GM18520 (cell line): ENCODE results near the gene SIK3.
"Not testable (repeated sequence)": the region's sequence is repeated elsewhere in the genome, so short reads cannot be mapped to it uniquely, and the experiment has no call there.

ENCODE experiments used
- ATAC-seq: cut with Tn5 transposase; IDR thresholded peaks from one replicate; pipeline ENCODE4 v1.9.1; 2021; ENCODE audit not compliant: unreplicated experiment

Gene SIK3

GRCh38 chr11:117050121-117050520 lies 48.1 kb downstream of the SIK3 start:
- ATAC-seq: not testable (repeated sequence)

GRCh38 chr11:117046627-117047026 lies 51.6 kb downstream of the SIK3 start:
- not testable (repeated sequence) for ATAC-seq

GRCh38 chr11:117045956-117046355 lies 52.3 kb downstream of the SIK3 start:
- no peak for ATAC-seq

GRCh38 chr11:117045196-117045595 lies 53.0 kb downstream of the SIK3 start:
- ATAC-seq: no peak

- ATAC-seq: no peak
Observed at GRCh38 chr11:117044287-117045035, 53.8 kb downstream of the SIK3 start.

GRCh38 chr11:117042689-117043088 lies 55.5 kb downstream of the SIK3 start:
- no peak for ATAC-seq

GRCh38 chr11:117039900-117040299 lies 58.3 kb downstream of the SIK3 start:
- no peak for ATAC-seq

GRCh38 chr11:117039270-117039669 lies 59.0 kb downstream of the SIK3 start:
- ATAC-seq: no peak

GRCh38 chr11:117037975-117038350 lies 60.3 kb downstream of the SIK3 start:
- no peak for ATAC-seq

- no peak for ATAC-seq
Observed at GRCh38 chr11:117037279-117037974, 60.8 kb downstream of the SIK3 start.

- no peak for ATAC-seq
Observed at GRCh38 chr11:117034901-117035300, 63.3 kb downstream of the SIK3 start.

GRCh38 chr11:117026593-117027330 lies 71.5 kb downstream of the SIK3 start:
- no peak for ATAC-seq

GRCh38 chr11:117023707-117024106 lies 74.5 kb downstream of the SIK3 start:
- not testable (repeated sequence) for ATAC-seq

- ATAC-seq: no peak
Observed at GRCh38 chr11:117023178-117023577, 75.0 kb downstream of the SIK3 start.

GRCh38 chr11:117022526-117022925 lies 75.7 kb downstream of the SIK3 start:
- no peak for ATAC-seq

GRCh38 chr11:117020869-117021564 lies 77.2 kb downstream of the SIK3 start:
- no peak for ATAC-seq

GRCh38 chr11:117020287-117020686 lies 77.9 kb downstream of the SIK3 start:
- ATAC-seq: no peak

- ATAC-seq: no peak
Observed at GRCh38 chr11:117019871-117020270, 78.4 kb downstream of the SIK3 start.

GRCh38 chr11:117017456-117017855 lies 80.8 kb downstream of the SIK3 start:
- ATAC-seq: no peak

GRCh38 chr11:117016747-117017146 lies 81.5 kb downstream of the SIK3 start:
- no peak for ATAC-seq

- no peak for ATAC-seq
Observed at GRCh38 chr11:117016246-117016645, 82.0 kb downstream of the SIK3 start.
